DMS53 treated with DMSO at 0.1 percent for 48 hours (cell line): Measurements from ENCODE around the gene KIF2B.
"Not testable (repeated sequence)": the region's sequence is repeated elsewhere in the genome, so short reads cannot be mapped to it uniquely, and the experiment has no call there.

Experiments
- DNase-seq: peaks from one replicate; lab custom pipeline; 2025; ENCODE audit not compliant: unreplicated experiment; lab: John Stamatoyannopoulos, UW

KIF2B gene, protein sequence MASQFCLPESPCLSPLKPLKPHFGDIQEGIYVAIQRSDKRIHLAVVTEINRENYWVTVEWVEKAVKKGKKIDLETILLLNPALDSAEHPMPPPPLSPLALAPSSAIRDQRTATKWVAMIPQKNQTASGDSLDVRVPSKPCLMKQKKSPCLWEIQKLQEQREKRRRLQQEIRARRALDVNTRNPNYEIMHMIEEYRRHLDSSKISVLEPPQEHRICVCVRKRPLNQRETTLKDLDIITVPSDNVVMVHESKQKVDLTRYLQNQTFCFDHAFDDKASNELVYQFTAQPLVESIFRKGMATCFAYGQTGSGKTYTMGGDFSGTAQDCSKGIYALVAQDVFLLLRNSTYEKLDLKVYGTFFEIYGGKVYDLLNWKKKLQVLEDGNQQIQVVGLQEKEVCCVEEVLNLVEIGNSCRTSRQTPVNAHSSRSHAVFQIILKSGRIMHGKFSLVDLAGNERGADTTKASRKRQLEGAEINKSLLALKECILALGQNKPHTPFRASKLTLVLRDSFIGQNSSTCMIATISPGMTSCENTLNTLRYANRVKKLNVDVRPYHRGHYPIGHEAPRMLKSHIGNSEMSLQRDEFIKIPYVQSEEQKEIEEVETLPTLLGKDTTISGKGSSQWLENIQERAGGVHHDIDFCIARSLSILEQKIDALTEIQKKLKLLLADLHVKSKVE

DNA sequence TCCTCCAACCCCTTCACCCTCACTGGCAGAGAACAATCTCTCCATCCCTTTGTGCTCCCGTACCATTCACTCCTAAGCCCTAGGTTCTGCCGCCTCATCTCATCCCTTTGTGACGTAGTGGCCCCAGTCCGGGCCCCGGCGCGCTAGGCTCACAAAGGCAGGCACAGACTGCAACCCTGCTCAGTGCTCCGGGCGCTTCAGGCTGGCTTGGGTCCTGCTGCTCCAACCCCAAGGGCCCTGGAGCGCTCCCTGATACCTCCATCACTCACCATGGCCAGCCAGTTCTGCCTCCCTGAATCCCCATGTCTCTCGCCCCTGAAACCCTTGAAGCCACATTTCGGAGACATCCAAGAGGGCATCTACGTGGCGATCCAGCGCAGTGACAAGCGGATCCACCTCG, at the start of gene KIF2B:
Gene KIF2B, plus strand, starts transcription at position 164 of the 400 bp plus-strand sequence. Its CDS starts 107 bp downstream, at position 271.
- DNase-seq = no peak

DNA sequence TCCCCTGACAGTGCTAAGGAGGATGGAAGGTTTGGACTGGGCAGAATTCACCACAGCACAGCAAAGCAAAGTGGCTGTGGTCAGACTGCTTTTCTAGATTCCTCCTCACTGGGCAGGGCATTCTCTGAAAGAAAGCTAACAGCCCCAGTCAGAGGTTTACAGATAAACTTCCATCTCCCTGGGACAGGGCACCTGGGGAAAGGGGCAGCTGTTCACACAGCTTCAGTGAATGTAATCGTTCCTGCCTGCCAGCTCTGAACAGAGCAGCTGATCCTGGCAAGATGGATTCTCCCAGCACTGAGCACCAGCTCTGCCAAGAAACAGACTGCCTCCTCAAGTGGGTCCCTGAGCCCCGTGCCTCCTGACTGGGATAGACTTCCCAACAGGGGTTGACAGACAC, 42.4 kb upstream of the KIF2B start:
- DNase-seq = no peak

DNA sequence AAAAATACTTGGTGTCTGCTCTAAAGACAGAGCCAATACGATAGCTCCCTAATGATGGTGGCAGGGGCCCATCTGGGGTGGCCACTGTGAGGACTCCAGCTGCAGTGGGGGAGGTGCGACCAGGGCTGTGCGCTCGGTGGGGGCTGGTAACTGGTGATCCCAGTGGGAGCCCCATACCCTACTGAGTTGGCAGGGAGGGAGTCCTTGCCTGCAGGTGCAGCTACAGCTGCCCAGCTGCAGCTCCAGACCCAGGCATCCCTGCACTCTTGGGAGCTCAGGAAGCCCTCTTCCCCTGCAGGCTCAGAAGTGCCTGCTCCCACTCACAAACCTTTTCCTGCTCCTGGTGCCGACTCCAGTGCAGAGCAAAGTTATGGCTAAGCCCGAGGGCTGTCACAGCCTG, 31.2 kb upstream of the KIF2B start:
- DNase-seq = no peak

- DNase-seq = no peak
Measured at GRCh38 chr17:53792451-53792850, 30.3 kb upstream of the KIF2B start.

DNA sequence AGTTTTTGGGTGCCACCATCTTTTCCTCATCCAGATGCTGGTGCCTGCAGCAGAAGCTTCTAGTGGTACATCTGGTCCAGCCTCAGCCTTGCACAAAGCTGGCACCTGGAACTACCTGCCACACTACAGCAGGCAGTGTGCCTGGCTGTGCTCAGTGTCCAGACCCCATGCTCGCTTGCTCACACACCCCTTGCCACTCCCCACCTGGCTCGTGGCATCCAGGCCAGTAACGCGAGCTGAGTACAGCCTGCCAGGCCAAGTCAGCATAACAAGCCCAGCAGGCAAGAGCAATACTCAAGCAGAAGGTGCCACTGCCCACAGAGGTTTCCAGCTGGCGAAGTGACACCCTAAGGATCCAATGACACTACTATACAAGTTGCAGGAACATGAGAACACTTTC, 29.7 kb upstream of the KIF2B start:
- no peak for DNase-seq

DNA sequence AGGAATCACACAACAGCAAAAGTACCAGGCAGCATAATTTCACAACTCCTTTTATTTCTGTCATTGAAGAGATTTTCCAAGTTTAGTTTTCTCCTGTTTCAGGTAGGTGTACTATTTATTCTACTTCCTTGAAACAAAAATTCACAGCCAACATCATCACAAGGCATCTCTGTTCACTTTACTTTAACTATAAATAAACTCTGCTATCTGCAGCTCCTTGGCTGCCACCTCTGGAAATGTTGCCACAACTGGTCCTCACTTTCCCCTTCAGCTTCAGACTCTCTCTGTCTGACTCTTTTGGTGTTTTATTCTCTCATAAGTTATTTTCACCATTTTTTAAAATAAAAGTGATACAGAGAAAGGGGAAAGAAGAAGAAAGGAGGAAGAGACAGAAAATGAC, 27.9 kb upstream of the KIF2B start:
- no peak for DNase-seq

DNA sequence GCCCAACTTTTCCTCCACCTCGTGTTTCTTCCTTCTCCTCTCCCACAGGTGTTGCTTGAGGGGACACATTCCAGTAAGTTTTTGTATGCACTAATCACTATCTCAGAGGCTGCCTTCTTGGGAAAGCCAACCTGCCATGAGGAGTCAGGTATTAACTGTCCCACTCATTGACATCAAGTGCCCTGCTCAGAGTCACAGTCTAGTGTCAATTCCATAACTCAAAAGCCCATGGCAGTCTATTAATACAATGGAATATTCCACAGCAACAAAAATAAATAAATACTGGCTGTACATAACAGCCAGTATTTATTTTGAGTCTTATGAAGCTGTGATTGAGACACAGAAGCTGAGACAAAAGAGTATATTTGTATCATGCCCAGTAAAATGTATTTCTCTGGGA, 26.1 kb upstream of the KIF2B start:
- DNase-seq = no peak

GRCh38 chr17:53797501-53797900, 25.2 kb upstream of the KIF2B start:
- no peak for DNase-seq

DNA sequence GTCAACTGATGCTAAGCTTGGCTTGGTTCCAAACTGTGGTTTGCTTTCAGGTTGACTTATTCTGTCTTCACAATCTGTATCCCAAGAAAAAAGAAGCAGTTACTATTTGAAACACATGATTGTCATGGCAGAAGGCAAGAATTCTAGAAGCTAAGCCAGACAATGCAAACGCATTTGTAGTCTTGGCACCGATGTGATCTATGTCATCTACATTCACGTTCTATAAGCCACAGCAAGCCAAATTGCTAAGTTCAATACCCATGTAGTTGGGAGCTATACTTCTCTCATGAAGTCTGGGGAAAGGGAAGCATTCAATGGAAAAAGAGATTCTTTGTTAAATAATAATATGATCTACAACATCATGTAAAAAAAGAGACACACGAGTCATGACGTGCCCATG, 18.3 kb upstream of the KIF2B start:
- no peak for DNase-seq

DNA sequence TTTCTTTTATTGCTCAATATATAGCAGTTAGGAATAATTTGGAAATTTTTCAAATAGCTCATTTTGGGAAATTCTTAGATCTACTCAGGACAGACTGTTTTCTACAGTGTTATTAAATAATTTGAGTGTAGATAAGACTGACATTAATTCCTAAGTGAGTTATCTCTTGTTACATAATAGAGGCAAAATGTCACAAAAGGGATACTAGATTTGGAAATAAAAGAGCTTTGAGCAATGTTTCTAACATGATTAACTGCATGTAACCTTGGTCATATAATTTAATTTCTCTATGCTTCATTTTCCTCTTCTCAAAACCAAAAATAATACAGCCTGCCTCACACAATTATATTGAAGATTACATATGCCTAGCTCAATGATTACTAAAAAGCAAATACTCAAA, 16.3 kb upstream of the KIF2B start:
- no peak for DNase-seq

- DNase-seq = no peak
Measured at GRCh38 chr17:53807286-53807685, 15.4 kb upstream of the KIF2B start.

DNA sequence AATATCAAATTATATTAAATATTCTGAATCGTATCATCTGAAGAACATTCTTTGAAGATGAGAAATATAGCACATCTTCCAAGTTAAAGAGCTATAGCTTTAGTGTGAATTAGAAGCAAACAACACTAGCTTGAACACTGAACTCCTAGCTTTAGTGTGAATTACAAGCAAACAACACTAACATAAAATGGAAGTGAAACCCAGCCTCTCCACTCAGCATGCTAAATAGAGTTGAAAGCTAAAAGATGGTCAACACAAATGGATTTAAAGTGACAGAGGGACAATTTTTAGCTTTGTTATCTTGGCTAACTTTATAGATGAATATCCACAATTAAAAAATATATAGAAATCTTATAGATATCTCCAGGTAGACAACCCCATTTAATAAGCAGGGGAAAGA, 4.5 kb upstream of the KIF2B start:
- no peak for DNase-seq

DNA sequence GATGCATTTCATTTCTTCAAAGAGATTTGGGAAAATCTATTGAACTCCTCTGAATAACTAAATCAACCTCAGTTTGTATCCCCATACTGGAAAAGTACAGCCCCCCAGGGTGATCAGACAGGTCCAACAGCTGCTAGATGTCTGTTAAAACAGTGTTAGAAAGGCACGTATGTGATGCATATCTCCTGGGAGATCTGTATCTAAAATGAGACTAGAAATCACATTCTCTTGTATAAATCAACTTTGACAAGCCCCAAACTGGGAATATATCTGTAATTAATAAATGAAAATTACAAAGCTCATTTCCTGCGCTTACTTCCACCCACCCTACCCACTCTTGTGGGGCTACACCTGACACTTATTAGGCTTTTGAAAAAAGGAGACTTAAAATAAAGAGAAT, 3.8 kb upstream of the KIF2B start:
- no peak for DNase-seq

DNA sequence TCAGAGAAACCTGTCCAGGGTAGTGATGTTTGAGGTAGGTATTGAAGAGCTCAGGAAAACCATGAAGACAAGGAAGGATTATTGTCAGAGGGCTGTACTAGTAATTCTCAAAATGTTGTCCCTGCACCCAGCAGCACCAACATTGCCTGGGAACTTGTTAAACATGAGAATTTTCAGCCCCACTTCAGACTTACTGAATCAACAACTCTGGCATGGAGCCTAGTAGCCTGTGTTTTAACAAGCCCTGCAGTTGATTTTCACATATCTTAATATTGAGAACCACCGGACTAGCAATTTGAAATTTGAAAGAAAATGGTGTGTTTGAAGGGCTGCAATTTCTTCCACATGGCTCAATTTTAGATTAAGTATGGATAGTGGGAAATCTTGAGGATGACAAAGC, 2.8 kb upstream of the KIF2B start:
- DNase-seq = no peak

GRCh38 chr17:53823341-53824050, 769 bp downstream of the KIF2B start:
- DNase-seq = no peak

- not testable (repeated sequence) for DNase-seq
Measured at GRCh38 chr17:53834771-53835170, 12.0 kb downstream of the KIF2B start.

DNA sequence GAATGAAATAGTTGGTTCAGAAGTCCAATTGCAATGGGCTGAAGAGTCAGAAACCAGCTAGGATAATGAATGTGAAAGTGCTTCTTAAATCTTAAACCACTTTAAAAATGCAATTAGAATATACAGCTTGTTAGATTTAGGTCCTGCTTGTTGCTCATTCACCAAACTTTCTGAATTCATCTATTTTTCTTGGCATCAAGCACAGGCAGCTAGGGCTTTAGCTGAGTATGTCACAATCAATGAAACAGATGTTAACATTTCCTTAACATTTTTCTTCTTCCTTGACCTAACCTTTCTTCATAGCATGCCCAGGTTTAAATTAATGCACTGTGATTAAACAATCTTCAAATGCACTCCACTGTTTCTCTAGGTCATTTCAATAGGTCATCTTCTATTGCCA, 14.4 kb downstream of the KIF2B start:
- no peak for DNase-seq

- no peak for DNase-seq
Measured at GRCh38 chr17:53844491-53845107, 21.9 kb downstream of the KIF2B start.

- not testable (repeated sequence) for DNase-seq
Measured at GRCh38 chr17:53871128-53871527, 48.4 kb downstream of the KIF2B start.
